ENCODE results near the gene CTIF. TPM values are rescaled to one million over a fixed set of nuclear protein-coding genes. Genes with fewer than 3 reads are reported as not detected.
"Not testable (repeated sequence)": the region's sequence is repeated elsewhere in the genome, so short reads cannot be mapped to it uniquely, and the experiment has no call there.

CTIF gene
- total RNA-seq, 1 experiment from 2014 or later = 26.5 TPM

GRCh38 chr18:48502906-48503305, 35.9 kb upstream of the CTIF start:
- Histone ChIP-seq H3K4me3 (ENCODE audit: low read depth in 2 of 2, low read length in 2 of 2) (no peak overlapping the region), H3K36me3 (ENCODE audit: control insufficient read depth, insufficient read depth, low read length) (no peaks in the 10 kb centered on the region), H3K4me1 (ENCODE audit: control insufficient read depth, insufficient read depth, low read length) (no peaks in the 10 kb centered on the region), H3K9me3 (ENCODE audit: control insufficient read depth, insufficient read depth, low read depth, low read length) (no peaks in the 10 kb centered on the region), H3K27me3 (ENCODE audit: control insufficient read depth, insufficient read depth, low read length) (no peaks in the 10 kb centered on the region), H3K27ac (ENCODE audit: low read length) (no peak overlapping the region)
- CTCF ChIA-PET = no interaction called here
- POLR2A ChIA-PET = no interaction called here
- DNase-seq (ENCODE audit: low read depth, low spot score) (no peak), ATAC-seq (no peak)
- in situ Hi-C loops (cut with HindIII; ENCODE audit: low pct_unique_long_range_greater_than_20kb, low sequenced_read_pairs) (no loop called here), intact Hi-C loops (cut with micrococcal nuclease; ENCODE audit: unreplicated experiment) (no loop called here)
- no peak for TF ChIP-seq POLR2AphosphoS5 (IDR thresholded peaks at IDR 0.05; ENCODE audit: low read depth, low read length)
- TF ChIP-seq CTCF (IDR thresholded peaks at IDR 0.05) = no peak
- TF ChIP-seq TCF7L2 (IDR thresholded peaks at IDR 0.05; ENCODE audit: low read depth, low read length) = no peak
- no peak for TF ChIP-seq REST (IDR thresholded peaks at IDR 0.05; ENCODE audit: insufficient read depth in 1 of 2, low read depth in 2 of 2, low read length in 1 of 2)
- TF ChIP-seq SIN3A (IDR thresholded peaks at IDR 0.05; ENCODE audit: borderline replicate concordance, insufficient read depth, low read depth, low read length) = no peak
- no TSS peak for BruUV-seq (replicated peaks)

- ATAC-seq = no peak
- Histone ChIP-seq H3K36me3 (ENCODE audit: control insufficient read depth, insufficient read depth, low read length) (no peaks in the 10 kb centered on the region), H3K4me3 (ENCODE audit: low read depth in 2 of 2, low read length in 2 of 2) (no peak overlapping the region), H3K4me1 (ENCODE audit: control insufficient read depth, insufficient read depth, low read length) (no peaks in the 10 kb centered on the region), H3K27me3 (ENCODE audit: control insufficient read depth, insufficient read depth, low read length) (no peaks in the 10 kb centered on the region), H3K9me3 (ENCODE audit: control insufficient read depth, insufficient read depth, low read depth, low read length) (no peaks in the 10 kb centered on the region), H3K27ac (ENCODE audit: low read length) (no peak overlapping the region)
- in situ Hi-C loops (cut with HindIII; ENCODE audit: low pct_unique_long_range_greater_than_20kb, low sequenced_read_pairs) = no loop called here
- no peak for TF ChIP-seq REST (IDR thresholded peaks at IDR 0.05; ENCODE audit: insufficient read depth in 1 of 2, low read depth in 2 of 2, low read length in 1 of 2)
- ChIA-PET POLR2A (no interaction called here), CTCF (no interaction called here)
- no peak for DNase-seq (ENCODE audit: low read depth, low spot score)
- no TSS peak for BruUV-seq (replicated peaks)
- intact Hi-C loops (cut with micrococcal nuclease; ENCODE audit: unreplicated experiment) = no loop called here
These were observed 34.0 kb upstream of the CTIF start for GRCh38 chr18:48504819-48505218.

- in situ Hi-C loops (cut with HindIII; ENCODE audit: low pct_unique_long_range_greater_than_20kb, low sequenced_read_pairs); BruUV-seq (replicated peaks): not testable (repeated sequence)
These were observed 31.8 kb upstream of the CTIF start for GRCh38 chr18:48506983-48507568.

GRCh38 chr18:48512498-48512897, 26.3 kb upstream of the CTIF start:
- CTCF ChIA-PET; H3K36me3 ChIP-seq (ENCODE audit: control insufficient read depth, insufficient read depth, low read length); POLR2A ChIA-PET; H3K27ac ChIP-seq (ENCODE audit: low read length); BruUV-seq (replicated peaks); H3K4me1 ChIP-seq (ENCODE audit: control insufficient read depth, insufficient read depth, low read length); H3K4me3 ChIP-seq (ENCODE audit: low read depth in 2 of 2, low read length in 2 of 2); H3K27me3 ChIP-seq (ENCODE audit: control insufficient read depth, insufficient read depth, low read length); DNase-seq (ENCODE audit: low read depth, low spot score); H3K9me3 ChIP-seq (ENCODE audit: control insufficient read depth, insufficient read depth, low read depth, low read length); ATAC-seq; in situ Hi-C loops (cut with HindIII; ENCODE audit: low pct_unique_long_range_greater_than_20kb, low sequenced_read_pairs); intact Hi-C loops (cut with micrococcal nuclease; ENCODE audit: unreplicated experiment): not testable (repeated sequence)

More at GRCh38 chr18:48506983-48507568, 31.8 kb upstream of the CTIF start:
- H3K4me1 ChIP-seq (ENCODE audit: control insufficient read depth, insufficient read depth, low read length); intact Hi-C loops (cut with micrococcal nuclease; ENCODE audit: unreplicated experiment); DNase-seq (ENCODE audit: low read depth, low spot score); H3K36me3 ChIP-seq (ENCODE audit: control insufficient read depth, insufficient read depth, low read length); H3K9me3 ChIP-seq (ENCODE audit: control insufficient read depth, insufficient read depth, low read depth, low read length); ATAC-seq; CTCF ChIA-PET; H3K27me3 ChIP-seq (ENCODE audit: control insufficient read depth, insufficient read depth, low read length); H3K27ac ChIP-seq (ENCODE audit: low read length); POLR2A ChIA-PET; H3K4me3 ChIP-seq (ENCODE audit: low read depth in 2 of 2, low read length in 2 of 2): not testable (repeated sequence)
